WTC11 (cell line): ENCODE data around the gene MRS2.

ENCODE experiments used
- SMAD4 ChIP-seq: sonication (generic); formaldehyde crosslinking; IDR thresholded peaks from 2 replicates; pipeline ENCODE4 v1.8.0; 2022; ENCODE audit warnings: mild to moderate bottlenecking, missing genetic modification reagents
- ZNF416 ChIP-seq: fragments of 250-450 bp; sonication (Bioruptor Pico); IDR thresholded peaks from 2 replicates; pipeline ENCODE4 v1.9.0; 2021; ENCODE audit warnings: mild to moderate bottlenecking, inconsistent platforms
- TF ChIP-seq, protein P1 (sequence below): fragments of 200-600 bp; IDR thresholded peaks from 2 replicates; pipeline ENCODE4 v1.8.0; 2022; ENCODE audit warnings: antibody characterized with exemption
- TF ChIP-seq, protein P2 (sequence below): sonication (generic); formaldehyde crosslinking; IDR thresholded peaks from 2 replicates; pipeline ENCODE4 v1.8.1; 2023; ENCODE audit warnings: mild to moderate bottlenecking, missing genetic modification reagents

DNA sequence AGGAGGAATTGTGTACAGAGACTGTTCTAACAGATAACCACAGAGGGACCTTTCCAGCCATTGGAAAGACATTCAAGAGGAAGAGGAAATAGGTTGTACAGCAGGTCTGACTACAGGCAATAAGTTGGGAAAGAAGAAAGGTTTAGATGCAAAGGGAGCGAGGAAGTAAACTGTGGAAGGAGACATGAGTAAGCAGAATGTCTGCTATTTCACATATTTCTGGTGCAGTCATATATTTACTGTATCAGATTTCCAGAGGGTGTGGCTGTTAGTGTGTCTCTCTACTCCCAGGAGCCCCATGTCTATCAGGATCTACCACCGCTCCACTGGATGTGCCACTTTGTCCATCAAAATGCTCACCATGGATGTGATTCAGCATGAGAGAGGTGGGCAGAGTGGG lies 25.9 kb downstream of the MRS2 start:
- TF ChIP-seq, protein P1, sequence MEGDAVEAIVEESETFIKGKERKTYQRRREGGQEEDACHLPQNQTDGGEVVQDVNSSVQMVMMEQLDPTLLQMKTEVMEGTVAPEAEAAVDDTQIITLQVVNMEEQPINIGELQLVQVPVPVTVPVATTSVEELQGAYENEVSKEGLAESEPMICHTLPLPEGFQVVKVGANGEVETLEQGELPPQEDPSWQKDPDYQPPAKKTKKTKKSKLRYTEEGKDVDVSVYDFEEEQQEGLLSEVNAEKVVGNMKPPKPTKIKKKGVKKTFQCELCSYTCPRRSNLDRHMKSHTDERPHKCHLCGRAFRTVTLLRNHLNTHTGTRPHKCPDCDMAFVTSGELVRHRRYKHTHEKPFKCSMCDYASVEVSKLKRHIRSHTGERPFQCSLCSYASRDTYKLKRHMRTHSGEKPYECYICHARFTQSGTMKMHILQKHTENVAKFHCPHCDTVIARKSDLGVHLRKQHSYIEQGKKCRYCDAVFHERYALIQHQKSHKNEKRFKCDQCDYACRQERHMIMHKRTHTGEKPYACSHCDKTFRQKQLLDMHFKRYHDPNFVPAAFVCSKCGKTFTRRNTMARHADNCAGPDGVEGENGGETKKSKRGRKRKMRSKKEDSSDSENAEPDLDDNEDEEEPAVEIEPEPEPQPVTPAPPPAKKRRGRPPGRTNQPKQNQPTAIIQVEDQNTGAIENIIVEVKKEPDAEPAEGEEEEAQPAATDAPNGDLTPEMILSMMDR, result no peak
- TF ChIP-seq, protein P2, sequence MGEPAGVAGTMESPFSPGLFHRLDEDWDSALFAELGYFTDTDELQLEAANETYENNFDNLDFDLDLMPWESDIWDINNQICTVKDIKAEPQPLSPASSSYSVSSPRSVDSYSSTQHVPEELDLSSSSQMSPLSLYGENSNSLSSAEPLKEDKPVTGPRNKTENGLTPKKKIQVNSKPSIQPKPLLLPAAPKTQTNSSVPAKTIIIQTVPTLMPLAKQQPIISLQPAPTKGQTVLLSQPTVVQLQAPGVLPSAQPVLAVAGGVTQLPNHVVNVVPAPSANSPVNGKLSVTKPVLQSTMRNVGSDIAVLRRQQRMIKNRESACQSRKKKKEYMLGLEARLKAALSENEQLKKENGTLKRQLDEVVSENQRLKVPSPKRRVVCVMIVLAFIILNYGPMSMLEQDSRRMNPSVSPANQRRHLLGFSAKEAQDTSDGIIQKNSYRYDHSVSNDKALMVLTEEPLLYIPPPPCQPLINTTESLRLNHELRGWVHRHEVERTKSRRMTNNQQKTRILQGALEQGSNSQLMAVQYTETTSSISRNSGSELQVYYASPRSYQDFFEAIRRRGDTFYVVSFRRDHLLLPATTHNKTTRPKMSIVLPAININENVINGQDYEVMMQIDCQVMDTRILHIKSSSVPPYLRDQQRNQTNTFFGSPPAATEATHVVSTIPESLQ (CRISPR knock-in tag), result no peak
- TF ChIP-seq ZNF416 (CRISPR knock-in tag), result no peak
- no peak for TF ChIP-seq SMAD4 (CRISPR knock-in tag)
